Suprapubic skin (tissue), 4 donors: ENCODE data around the gene TBC1D17. TPM values are rescaled to one million over a fixed set of nuclear protein-coding genes. Genes with fewer than 3 reads are reported as not detected.

ENCODE experiments used
- DNase-seq, 2 donors: peaks; one replicate each; pipeline ENCODE4 v3.0.0-alpha.2; 2019; ENCODE audit warnings: low spot score in 2 of 2
- H3K27ac ChIP-seq: fragments of 200-600 bp; sonication (generic); one replicate; pipeline ENCODE4 v1.5.1; 2019
- H3K27me3 ChIP-seq: fragments of 200-600 bp; sonication (generic); one replicate; pipeline ENCODE4 v1.5.1; 2019
- H3K36me3 ChIP-seq: fragments of 200-600 bp; sonication (generic); one replicate; pipeline ENCODE4 v1.5.1; 2019
- H3K4me1 ChIP-seq: fragments of 200-600 bp; sonication (generic); one replicate; pipeline ENCODE4 v1.5.1; 2019
- H3K4me3 ChIP-seq: fragments of 200-600 bp; sonication (generic); one replicate; pipeline ENCODE4 v1.5.1; 2019; ENCODE audit warnings: mild to moderate bottlenecking
- H3K9me3 ChIP-seq: fragments of 200-600 bp; sonication (generic); one replicate; pipeline ENCODE4 v1.5.1; 2019
- EP300 ChIP-seq: sonication (generic); formaldehyde crosslinking; IDR thresholded peaks from one replicate; pipeline ENCODE4 v1.6.1; 2017; ENCODE audit warnings: antibody characterized with exemption
- POLR2A ChIP-seq, 2 donors: fragments of 450-650 bp; IDR thresholded peaks; one replicate each; pipeline ENCODE4 v1.6.1; 2017; ENCODE audit warnings: antibody characterized with exemption in 2 of 2, mild to moderate bottlenecking in 2 of 2, moderate library complexity in 2 of 2
- POLR2AphosphoS5 ChIP-seq, 3 donors: sonication (generic); formaldehyde crosslinking; IDR thresholded peaks; one replicate each; pipeline ENCODE4 v1.6.1; 2017; ENCODE audit warnings: antibody characterized with exemption in 3 of 3
- WGBS: methylation state at CpG from one replicate; pipeline ENCODE4 v1.1.5; 2018; 5-methylcytosine and 5-hydroxymethylcytosine counted together
- total RNA-seq, 4 donors: library from RNA; depleted of rRNA; stranded (reverse); fragments of >200 nt; gene quantifications; one replicate each; pipeline ENCODE4 v1.1.0, GENCODE V29; 2016
- TF ChIP-seq, protein P1 (sequence below), 2 donors: fragments of 200-600 bp in 1 of 2; fragments of 450-650 bp in 1 of 2; sonication (generic) in 1 of 2; IDR thresholded peaks; one replicate each; pipeline ENCODE4 v1.5.1; 2016 to 2019; ENCODE audit warnings: antibody characterized with exemption in 2 of 2, mild to moderate bottlenecking in 1 of 2, moderate library complexity in 1 of 2

Gene TBC1D17
- total RNA-seq, 4 donors from 2014 or later: 40.5 to 93.4 (median 59.4) TPM

DNA sequence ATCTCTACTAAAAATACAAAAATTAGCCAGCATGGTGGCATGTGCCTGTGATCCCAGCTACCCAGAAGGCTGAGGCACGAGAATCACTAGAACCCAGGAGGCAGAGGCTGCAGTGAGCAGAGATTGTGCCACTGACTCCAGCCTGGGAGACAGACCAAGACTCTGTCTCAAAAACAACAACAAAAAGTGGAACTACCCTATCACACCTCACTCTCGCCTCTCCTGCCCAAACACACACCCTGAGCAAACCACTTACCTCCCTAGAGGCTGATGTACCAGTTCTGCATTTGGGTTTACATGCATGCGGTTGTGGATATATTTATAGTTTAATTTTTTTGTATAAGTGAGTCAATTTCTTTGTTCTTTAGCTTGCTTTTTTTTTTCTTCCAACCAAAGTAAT is 34.2 kb upstream of the TBC1D17 start:
- Histone ChIP-seq H3K27ac (no peak overlapping the region), H3K4me3 (no peak overlapping the region), H3K27me3 (no peaks in the 10 kb centered on the region), H3K36me3 (peaks cover 8% of the 10 kb centered on the region), H3K9me3 (no peaks in the 10 kb centered on the region), H3K4me1 (peaks cover 4% of the 10 kb centered on the region)
- no peak for DNase-seq
- TF ChIP-seq, protein P1, sequence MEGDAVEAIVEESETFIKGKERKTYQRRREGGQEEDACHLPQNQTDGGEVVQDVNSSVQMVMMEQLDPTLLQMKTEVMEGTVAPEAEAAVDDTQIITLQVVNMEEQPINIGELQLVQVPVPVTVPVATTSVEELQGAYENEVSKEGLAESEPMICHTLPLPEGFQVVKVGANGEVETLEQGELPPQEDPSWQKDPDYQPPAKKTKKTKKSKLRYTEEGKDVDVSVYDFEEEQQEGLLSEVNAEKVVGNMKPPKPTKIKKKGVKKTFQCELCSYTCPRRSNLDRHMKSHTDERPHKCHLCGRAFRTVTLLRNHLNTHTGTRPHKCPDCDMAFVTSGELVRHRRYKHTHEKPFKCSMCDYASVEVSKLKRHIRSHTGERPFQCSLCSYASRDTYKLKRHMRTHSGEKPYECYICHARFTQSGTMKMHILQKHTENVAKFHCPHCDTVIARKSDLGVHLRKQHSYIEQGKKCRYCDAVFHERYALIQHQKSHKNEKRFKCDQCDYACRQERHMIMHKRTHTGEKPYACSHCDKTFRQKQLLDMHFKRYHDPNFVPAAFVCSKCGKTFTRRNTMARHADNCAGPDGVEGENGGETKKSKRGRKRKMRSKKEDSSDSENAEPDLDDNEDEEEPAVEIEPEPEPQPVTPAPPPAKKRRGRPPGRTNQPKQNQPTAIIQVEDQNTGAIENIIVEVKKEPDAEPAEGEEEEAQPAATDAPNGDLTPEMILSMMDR (IDR thresholded peaks at IDR 0.05): no peak
- TF ChIP-seq EP300 (no peak), POLR2A (IDR thresholded peaks at IDR 0.05) (no peak)
- WGBS: 74% methylated on average over 3 of the region's 3 CpGs

DNA sequence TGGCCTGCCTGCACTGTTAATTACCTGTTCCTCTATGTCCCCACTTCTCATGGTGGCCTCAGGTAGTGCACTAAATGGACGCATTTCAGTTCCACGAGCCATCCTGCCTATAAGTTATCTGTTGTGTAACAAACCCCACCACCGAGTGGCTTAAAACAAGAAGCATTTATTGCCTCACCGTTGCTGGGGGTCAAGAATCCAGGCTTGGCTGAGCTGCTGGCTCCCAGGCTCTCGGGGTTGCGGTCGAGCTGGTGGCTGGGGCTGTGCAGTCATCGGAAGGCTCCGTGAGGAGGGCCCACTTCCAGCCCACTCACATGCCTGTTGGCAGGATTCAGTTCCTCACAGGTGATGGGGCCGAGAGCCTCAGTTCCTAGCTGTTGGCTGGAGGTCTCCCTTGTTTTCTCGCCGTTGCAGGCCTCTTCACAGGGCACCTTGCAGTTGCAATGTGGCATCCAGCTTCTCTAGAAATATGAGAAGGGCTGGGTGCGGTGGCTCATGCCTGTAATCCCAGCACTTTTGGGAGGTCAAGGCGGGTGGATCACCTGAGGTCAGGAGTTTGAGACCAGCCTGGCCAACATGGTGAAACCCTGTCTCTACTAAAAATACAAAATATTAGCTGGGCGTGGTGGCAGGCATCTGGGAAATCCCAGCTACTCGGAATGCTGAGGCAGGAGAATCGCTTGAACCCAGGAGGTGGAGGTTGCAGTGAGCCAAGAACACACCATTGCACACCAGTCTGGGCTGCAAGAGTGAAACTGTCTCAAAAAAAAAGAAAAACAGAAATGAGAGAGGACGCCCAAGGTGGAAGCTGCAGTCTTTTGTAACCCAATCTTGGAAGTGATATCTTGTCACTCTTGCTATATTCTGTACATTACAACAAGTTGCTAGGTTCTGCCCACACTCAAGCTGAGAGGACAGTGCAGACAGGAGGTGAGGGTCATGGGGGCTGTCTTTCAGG is 33.1 kb upstream of the TBC1D17 start:
- H3K4me3 ChIP-seq: no peak overlapping the region
- 74% methylated on average over 13 of the region's 18 CpGs for WGBS
- H3K27me3 ChIP-seq: no peaks in the 10 kb centered on the region
- no peak overlapping the region for H3K27ac ChIP-seq
- peaks cover 4% of the 10 kb centered on the region for H3K4me1 ChIP-seq
- peaks cover 4% of the 10 kb centered on the region for H3K36me3 ChIP-seq
- DNase-seq: no peak
- H3K9me3 ChIP-seq: no peaks in the 10 kb centered on the region
- TF ChIP-seq, protein P1 (IDR thresholded peaks at IDR 0.05): no peak
- no peak for TF ChIP-seq POLR2A (IDR thresholded peaks at IDR 0.05)
- TF ChIP-seq POLR2AphosphoS5 (IDR thresholded peaks at IDR 0.05): no peak
- no peak for TF ChIP-seq EP300

DNA sequence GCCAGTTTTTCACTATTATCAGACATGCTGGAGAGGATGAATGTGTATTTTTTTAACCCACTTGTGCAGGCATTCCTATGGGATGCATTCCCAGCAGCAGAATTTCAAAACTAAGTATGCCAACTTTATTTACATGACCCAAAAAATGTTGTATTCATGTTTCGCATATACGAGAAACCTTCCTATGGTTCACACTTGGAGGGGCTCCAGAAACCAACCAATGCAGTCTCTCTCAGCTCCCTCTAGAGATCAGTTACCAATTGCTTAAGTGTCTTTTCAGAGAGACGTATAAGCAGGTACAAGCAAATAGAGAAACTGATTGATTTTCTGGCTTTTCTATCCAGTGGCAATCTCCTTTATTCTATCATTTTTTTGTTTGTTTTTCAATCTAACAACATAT is 32.1 kb upstream of the TBC1D17 start:
- DNase-seq: no peak
- WGBS: 44% methylated on average over 3 of the region's 3 CpGs
- H3K27ac ChIP-seq: no peak overlapping the region

DNA sequence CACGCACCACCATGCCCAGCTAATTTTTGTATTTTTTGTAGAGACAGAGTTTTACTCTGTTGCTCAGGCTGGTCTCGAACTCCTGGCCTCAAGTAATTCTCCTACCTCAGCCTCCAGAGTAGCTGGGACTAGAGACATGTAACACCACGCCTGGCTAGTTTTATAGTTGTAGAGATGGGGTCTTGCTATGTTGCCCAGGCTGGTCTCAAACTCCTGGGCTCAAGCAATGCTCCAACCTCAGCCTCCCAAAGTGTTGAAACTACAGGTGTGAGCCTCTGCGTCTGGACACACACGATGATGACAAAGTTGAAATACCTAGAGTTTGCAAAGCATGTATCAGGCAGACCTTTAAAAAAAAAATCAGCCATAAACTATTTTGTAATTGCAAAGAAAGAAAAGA is 31.1 kb upstream of the TBC1D17 start:
- H3K27me3 ChIP-seq: no peaks in the 10 kb centered on the region
- WGBS: 77% methylated on average over 5 of the region's 5 CpGs
- H3K4me1 ChIP-seq: peaks cover 14% of the 10 kb centered on the region
- no peak overlapping the region for H3K27ac ChIP-seq
- no peaks in the 10 kb centered on the region for H3K9me3 ChIP-seq
- no peaks in the 10 kb centered on the region for H3K36me3 ChIP-seq
- DNase-seq: no peak
- H3K4me3 ChIP-seq: no peak overlapping the region
- TF ChIP-seq, protein P1 (IDR thresholded peaks at IDR 0.05): no peak
- no peak for TF ChIP-seq POLR2A (IDR thresholded peaks at IDR 0.05)
- no peak for TF ChIP-seq POLR2AphosphoS5 (IDR thresholded peaks at IDR 0.05)
- no peak for TF ChIP-seq EP300

More for the DNA sequence above, 32.1 kb upstream of the TBC1D17 start:
- TF ChIP-seq, protein P1 (IDR thresholded peaks at IDR 0.05): no peak
- TF ChIP-seq POLR2A (IDR thresholded peaks at IDR 0.05) (no peak), POLR2AphosphoS5 (IDR thresholded peaks at IDR 0.05) (no peak), EP300 (no peak)
- H3K4me1 ChIP-seq: peaks cover 13% of the 10 kb centered on the region
- no peaks in the 10 kb centered on the region for H3K27me3 ChIP-seq
- no peak overlapping the region for H3K4me3 ChIP-seq
- H3K9me3 ChIP-seq: no peaks in the 10 kb centered on the region
- no peaks in the 10 kb centered on the region for H3K36me3 ChIP-seq
